GM12891 (cell line): Measurements from ENCODE around the gene WDR44.

Experiments used
- POLR2A ChIP-seq: IDR thresholded peaks from 2 replicates; pipeline ENCODE4 v1.6.1; 2011; ENCODE audit warnings: low read depth, low read length, control low read depth
- POLR2AphosphoS5 ChIP-seq: IDR thresholded peaks from 2 replicates; pipeline ENCODE4 v1.6.1; 2011; ENCODE audit warnings: low read depth, low read length, control low read depth

DNA sequence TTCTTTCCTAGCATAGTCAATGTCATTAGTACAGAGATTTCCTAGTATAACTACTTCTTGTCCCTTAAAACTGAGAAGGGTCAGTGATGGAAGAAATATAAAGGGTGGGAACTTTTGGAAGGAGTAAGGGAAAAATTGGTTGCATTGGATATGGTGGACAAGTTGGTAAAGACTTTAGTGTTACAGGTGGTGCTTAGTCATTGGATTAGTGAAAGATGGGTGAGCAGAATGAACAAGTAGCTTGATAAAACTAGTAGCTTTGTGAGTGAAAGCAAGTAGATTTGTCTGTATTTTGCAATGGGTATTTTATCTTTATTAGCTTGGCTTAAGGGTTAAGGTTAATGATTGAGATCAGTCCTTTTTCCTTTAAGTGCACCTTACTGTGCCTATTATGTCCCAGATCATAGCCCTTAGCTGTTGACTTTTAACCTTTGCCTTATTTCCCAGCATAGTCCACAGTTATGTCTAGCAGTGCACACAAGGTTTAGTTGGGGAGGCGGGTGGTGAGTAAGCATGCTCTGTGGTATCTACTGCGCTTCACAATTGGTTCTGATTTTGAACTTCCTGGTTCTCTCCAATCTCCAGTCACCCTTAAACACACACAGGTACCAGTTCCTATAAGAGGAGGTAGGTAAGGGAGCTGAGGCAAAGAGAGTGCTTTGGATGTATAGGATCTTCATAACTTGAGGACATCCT is 9.5 kb downstream of the WDR44 start:
- TF ChIP-seq POLR2A: no peak
- TF ChIP-seq POLR2AphosphoS5: no peak
